Measurements from ENCODE around the gene ANKRD27. TPM values are rescaled to one million over a fixed set of nuclear protein-coding genes. Genes with fewer than 3 reads are reported as not detected.
"Not testable (repeated sequence)": the region's sequence is repeated elsewhere in the genome, so short reads cannot be mapped to it uniquely, and the experiment has no call there.

ANKRD27 gene
- total RNA-seq, 1 donor from 2014 or later = 28.2 TPM

DNA sequence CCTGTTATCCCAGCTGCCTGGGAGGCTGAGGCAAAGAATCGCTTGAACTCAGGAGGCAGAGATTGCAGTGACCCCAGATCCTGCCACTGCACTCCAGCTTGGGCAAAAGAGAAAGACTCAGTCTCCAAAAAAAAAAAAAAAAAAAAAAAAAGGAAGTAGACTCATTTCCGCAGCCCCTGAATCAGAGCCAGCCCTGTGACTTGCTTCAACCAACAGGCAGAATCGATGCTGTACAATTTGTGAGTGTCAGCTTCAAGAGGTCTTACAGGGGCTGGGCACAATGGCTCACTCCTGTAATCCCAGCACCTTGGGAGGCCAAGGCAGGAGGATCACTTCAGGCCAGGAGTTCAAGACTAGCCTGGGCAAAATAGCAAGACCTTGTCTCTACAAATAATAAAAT lies 12.8 kb downstream of the ANKRD27 start:
- no peak overlapping the region for H3K27ac Mint-ChIP-seq
- H3K4me3 Mint-ChIP-seq = no peak overlapping the region
- H3K9me3 Mint-ChIP-seq = no peaks in the 10 kb centered on the region
- no peaks in the 10 kb centered on the region for H3K4me1 Mint-ChIP-seq (ENCODE audit: low read depth)
- intact Hi-C loops (cut with micrococcal nuclease) = no loop called here
- no peak for DNase-seq (ENCODE audit: low spot score)
- no peaks in the 10 kb centered on the region for H3K27me3 Mint-ChIP-seq (ENCODE audit: insufficient read depth)
- H3K36me3 Mint-ChIP-seq (ENCODE audit: low read depth) = peaks cover 3% of the 10 kb centered on the region

- H3K4me3 Mint-ChIP-seq = no peak overlapping the region
- intact Hi-C loops (cut with micrococcal nuclease) = no loop called here
- no peak for DNase-seq (ENCODE audit: low spot score)
- no peaks in the 10 kb centered on the region for H3K4me1 Mint-ChIP-seq (ENCODE audit: low read depth)
- H3K27me3 Mint-ChIP-seq (ENCODE audit: insufficient read depth) = no peaks in the 10 kb centered on the region
- no peaks in the 10 kb centered on the region for H3K9me3 Mint-ChIP-seq
- peaks cover 4% of the 10 kb centered on the region for H3K36me3 Mint-ChIP-seq (ENCODE audit: low read depth)
- H3K27ac Mint-ChIP-seq = no peak overlapping the region
Observed at GRCh38 chr19:32661318-32661717, 13.7 kb downstream of the ANKRD27 start.

- Mint-ChIP-seq H3K36me3 (ENCODE audit: low read depth) (peaks cover 6% of the 10 kb centered on the region), H3K27ac (no peak overlapping the region), H3K4me1 (ENCODE audit: low read depth) (no peaks in the 10 kb centered on the region), H3K9me3 (no peaks in the 10 kb centered on the region), H3K4me3 (no peak overlapping the region), H3K27me3 (ENCODE audit: insufficient read depth) (no peaks in the 10 kb centered on the region)
- intact Hi-C loops (cut with micrococcal nuclease) = no loop called here
- no peak for DNase-seq (ENCODE audit: low spot score)
Observed at GRCh38 chr19:32658527-32658926, 16.5 kb downstream of the ANKRD27 start.

DNA sequence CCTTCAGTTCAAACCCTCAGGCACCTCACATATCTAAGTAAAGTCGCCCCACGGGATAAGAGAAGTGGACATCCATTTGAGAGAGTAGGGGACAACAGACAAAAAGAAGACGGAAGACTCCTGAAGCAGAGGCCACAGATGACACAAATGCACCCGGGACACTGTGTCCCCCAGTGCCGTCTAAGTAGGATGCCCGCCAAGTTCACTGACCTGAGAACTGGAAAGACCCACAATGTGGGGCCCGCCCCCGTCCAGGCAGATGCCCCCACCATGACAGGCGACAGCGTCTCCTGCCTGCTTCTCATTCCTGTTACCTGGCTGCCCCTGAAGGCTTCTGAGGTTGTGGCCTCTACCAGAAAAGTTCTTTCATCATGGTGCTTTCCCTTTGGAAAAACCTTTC lies 16.9 kb downstream of the ANKRD27 start:
- H3K4me1 Mint-ChIP-seq (ENCODE audit: low read depth) = no peaks in the 10 kb centered on the region
- H3K4me3 Mint-ChIP-seq = no peak overlapping the region
- no peak overlapping the region for H3K27ac Mint-ChIP-seq
- no peaks in the 10 kb centered on the region for H3K27me3 Mint-ChIP-seq (ENCODE audit: insufficient read depth)
- H3K36me3 Mint-ChIP-seq (ENCODE audit: low read depth) = peaks cover 6% of the 10 kb centered on the region
- no peaks in the 10 kb centered on the region for H3K9me3 Mint-ChIP-seq
- DNase-seq (ENCODE audit: low spot score) = no peak
- intact Hi-C loops (cut with micrococcal nuclease) = no loop called here

GRCh38 chr19:32656379-32656778 lies 18.6 kb downstream of the ANKRD27 start:
- H3K9me3 Mint-ChIP-seq; H3K27ac Mint-ChIP-seq; H3K27me3 Mint-ChIP-seq (ENCODE audit: insufficient read depth); intact Hi-C loops (cut with micrococcal nuclease); H3K4me3 Mint-ChIP-seq; H3K36me3 Mint-ChIP-seq (ENCODE audit: low read depth); DNase-seq (ENCODE audit: low spot score); H3K4me1 Mint-ChIP-seq (ENCODE audit: low read depth): not testable (repeated sequence)

DNA sequence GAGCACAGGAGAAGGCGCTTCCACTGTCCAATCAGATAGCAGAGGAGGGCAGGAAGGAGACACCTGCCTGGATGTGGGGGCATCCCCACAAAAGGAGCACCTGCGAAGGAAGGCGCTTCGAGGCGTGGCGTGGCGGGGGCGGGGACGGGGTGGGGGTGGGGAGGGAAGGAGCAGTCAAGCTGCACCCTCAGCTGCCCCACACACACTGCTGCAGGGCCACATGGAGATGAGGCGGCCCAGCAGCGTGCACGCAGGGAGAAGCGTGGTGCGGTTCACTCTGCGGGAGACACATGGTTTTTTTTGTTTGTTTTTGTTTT lies 21.4 kb downstream of the ANKRD27 start:
- intact Hi-C loops (cut with micrococcal nuclease) = no loop called here
- H3K9me3 Mint-ChIP-seq = no peaks in the 10 kb centered on the region
- H3K27me3 Mint-ChIP-seq (ENCODE audit: insufficient read depth) = no peaks in the 10 kb centered on the region
- peaks cover 13% of the 10 kb centered on the region for H3K36me3 Mint-ChIP-seq (ENCODE audit: low read depth)
- no peak overlapping the region for H3K27ac Mint-ChIP-seq
- no peak overlapping the region for H3K4me3 Mint-ChIP-seq
- no peak for DNase-seq (ENCODE audit: low spot score)
- H3K4me1 Mint-ChIP-seq (ENCODE audit: low read depth) = no peaks in the 10 kb centered on the region

DNA sequence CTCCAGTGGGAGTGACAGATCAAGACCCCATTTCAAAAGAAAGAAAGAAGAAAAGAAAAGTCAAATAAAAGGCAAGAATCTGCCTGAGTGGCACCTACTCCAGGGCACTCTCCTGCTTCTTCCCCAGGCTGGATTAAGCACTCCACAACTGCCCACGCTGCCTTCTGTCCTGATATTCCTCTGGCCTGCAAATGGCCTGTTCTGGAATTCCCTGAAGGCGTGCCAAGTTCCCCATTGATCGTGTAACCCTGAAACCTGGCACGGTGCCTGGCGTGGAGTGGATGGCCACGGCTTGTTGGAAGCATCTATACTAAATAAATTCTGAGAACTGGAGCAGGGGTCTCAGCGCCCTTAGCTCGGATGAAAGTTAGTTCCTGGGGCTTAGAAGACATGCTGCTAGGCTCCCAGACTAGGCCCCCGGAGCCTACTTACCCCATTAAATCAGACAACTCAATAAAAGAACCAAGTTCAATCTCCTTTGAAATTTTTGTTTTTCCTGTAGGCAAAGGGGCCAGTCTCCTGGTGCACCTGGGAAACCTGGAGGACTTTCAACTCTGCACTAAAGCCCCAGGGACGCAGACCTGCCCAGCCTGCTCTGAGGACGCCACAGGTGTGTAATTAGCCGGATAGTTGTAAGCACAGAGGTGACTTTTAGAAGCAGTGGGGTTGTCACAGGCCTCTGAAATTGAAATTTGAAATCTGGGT lies 21.9 kb downstream of the ANKRD27 start:
- Mint-ChIP-seq H3K9me3 (no peaks in the 10 kb centered on the region), H3K27ac (no peak overlapping the region), H3K4me1 (ENCODE audit: low read depth) (no peaks in the 10 kb centered on the region), H3K36me3 (ENCODE audit: low read depth) (peaks cover 17% of the 10 kb centered on the region), H3K4me3 (no peak overlapping the region), H3K27me3 (ENCODE audit: insufficient read depth) (no peaks in the 10 kb centered on the region)
- intact Hi-C loops (cut with micrococcal nuclease) = no loop called here
- no peak for DNase-seq (ENCODE audit: low spot score)

GRCh38 chr19:32652331-32652730 lies 22.6 kb downstream of the ANKRD27 start:
- peaks cover 18% of the 10 kb centered on the region for H3K36me3 Mint-ChIP-seq (ENCODE audit: low read depth)
- H3K9me3 Mint-ChIP-seq; H3K27ac Mint-ChIP-seq; DNase-seq (ENCODE audit: low spot score); H3K27me3 Mint-ChIP-seq (ENCODE audit: insufficient read depth); intact Hi-C loops (cut with micrococcal nuclease); H3K4me3 Mint-ChIP-seq; H3K4me1 Mint-ChIP-seq (ENCODE audit: low read depth): not testable (repeated sequence)

DNA sequence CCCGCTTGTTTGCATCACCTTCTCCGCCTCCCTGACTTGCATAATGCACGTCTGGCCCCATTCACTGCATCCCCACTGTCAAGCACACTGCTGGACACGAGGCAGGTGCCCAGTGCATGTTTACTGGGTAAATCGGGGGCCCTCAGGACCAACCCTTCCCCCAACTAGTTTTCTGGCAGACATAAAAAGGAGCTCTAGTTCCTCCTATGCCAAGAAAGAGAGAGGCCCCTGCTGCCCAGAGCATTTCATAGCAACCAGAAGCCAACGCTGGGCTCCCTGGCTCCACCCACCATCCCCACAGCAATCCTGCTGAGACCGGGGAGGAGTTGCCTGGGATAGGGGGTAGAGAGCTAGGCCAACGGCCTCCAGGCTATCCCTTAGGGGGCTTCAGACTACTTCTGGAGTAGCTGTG lies 23.2 kb downstream of the ANKRD27 start:
- Mint-ChIP-seq H3K9me3 (no peaks in the 10 kb centered on the region), H3K4me1 (ENCODE audit: low read depth) (peaks cover 6% of the 10 kb centered on the region), H3K27ac (no peak overlapping the region), H3K4me3 (no peak overlapping the region), H3K27me3 (ENCODE audit: insufficient read depth) (no peaks in the 10 kb centered on the region), H3K36me3 (ENCODE audit: low read depth) (peaks cover 22% of the 10 kb centered on the region)
- intact Hi-C loops (cut with micrococcal nuclease) = no loop called here
- no peak for DNase-seq (ENCODE audit: low spot score)

GRCh38 chr19:32650671-32651070 lies 24.3 kb downstream of the ANKRD27 start:
- Mint-ChIP-seq H3K4me1 (ENCODE audit: low read depth) (peaks cover 10% of the 10 kb centered on the region), H3K9me3 (no peaks in the 10 kb centered on the region), H3K27ac (no peak overlapping the region), H3K4me3 (no peak overlapping the region), H3K27me3 (ENCODE audit: insufficient read depth) (no peaks in the 10 kb centered on the region), H3K36me3 (ENCODE audit: low read depth) (peaks cover 19% of the 10 kb centered on the region)
- intact Hi-C loops (cut with micrococcal nuclease) = no loop called here
- DNase-seq (ENCODE audit: low spot score) = no peak

- no peak for DNase-seq (ENCODE audit: low spot score)
- peaks cover 16% of the 10 kb centered on the region for H3K36me3 Mint-ChIP-seq (ENCODE audit: low read depth)
- H3K9me3 Mint-ChIP-seq = no peaks in the 10 kb centered on the region
- intact Hi-C loops (cut with micrococcal nuclease) = no loop called here
- H3K27ac Mint-ChIP-seq = no peak overlapping the region
- H3K4me1 Mint-ChIP-seq (ENCODE audit: low read depth) = peaks cover 10% of the 10 kb centered on the region
- H3K4me3 Mint-ChIP-seq = no peak overlapping the region
- H3K27me3 Mint-ChIP-seq (ENCODE audit: insufficient read depth) = no peaks in the 10 kb centered on the region
Observed at GRCh38 chr19:32649751-32650150, 25.2 kb downstream of the ANKRD27 start.

- intact Hi-C loops (cut with micrococcal nuclease) = no loop called here
- Mint-ChIP-seq H3K9me3 (no peaks in the 10 kb centered on the region), H3K4me3 (no peak overlapping the region), H3K36me3 (ENCODE audit: low read depth) (peaks cover 24% of the 10 kb centered on the region), H3K27me3 (ENCODE audit: insufficient read depth) (no peaks in the 10 kb centered on the region), H3K27ac (no peak overlapping the region), H3K4me1 (ENCODE audit: low read depth) (peaks cover 25% of the 10 kb centered on the region)
- no peak for DNase-seq (ENCODE audit: low spot score)
Observed at GRCh38 chr19:32647361-32647760, 27.6 kb downstream of the ANKRD27 start.

GRCh38 chr19:32646556-32646955 lies 28.4 kb downstream of the ANKRD27 start:
- Mint-ChIP-seq H3K9me3 (no peaks in the 10 kb centered on the region), H3K4me3 (no peak overlapping the region), H3K27me3 (ENCODE audit: insufficient read depth) (no peaks in the 10 kb centered on the region), H3K27ac (peak overlapping the region; percentile 42), H3K4me1 (ENCODE audit: low read depth) (peaks cover 25% of the 10 kb centered on the region), H3K36me3 (ENCODE audit: low read depth) (peaks cover 29% of the 10 kb centered on the region)
- intact Hi-C loops (cut with micrococcal nuclease) = no loop called here
- no peak for DNase-seq (ENCODE audit: low spot score)

DNA sequence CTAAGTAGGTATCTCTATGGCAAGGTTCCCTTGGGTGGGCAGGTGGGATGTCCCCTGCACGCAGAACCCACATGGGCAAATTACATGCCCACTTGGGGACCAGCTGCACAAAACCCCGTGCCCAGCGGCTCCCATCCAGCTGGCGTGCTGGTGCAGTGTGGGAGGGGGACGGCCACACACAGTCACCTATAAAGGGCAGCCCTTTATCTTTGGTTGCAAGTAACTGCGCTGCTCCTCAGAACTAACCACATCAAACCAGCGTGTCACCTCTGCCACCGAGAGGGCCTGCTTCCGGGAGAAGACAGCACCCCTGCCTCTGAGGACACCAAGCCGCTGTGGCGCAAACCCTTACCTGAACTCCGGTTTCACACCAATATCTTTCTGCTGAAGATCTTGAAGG lies 32.2 kb downstream of the ANKRD27 start:
- Mint-ChIP-seq H3K36me3 (ENCODE audit: low read depth) (peaks cover 37% of the 10 kb centered on the region), H3K27ac (peak overlapping the region; percentile 66), H3K9me3 (no peaks in the 10 kb centered on the region), H3K4me3 (no peak overlapping the region), H3K27me3 (ENCODE audit: insufficient read depth) (no peaks in the 10 kb centered on the region), H3K4me1 (ENCODE audit: low read depth) (peaks cover 25% of the 10 kb centered on the region)
- DNase-seq (ENCODE audit: low spot score) = peak; percentile 49
- intact Hi-C loops (cut with micrococcal nuclease) = loop anchor here (5.0 kb wide), 1 partner anchor 45 kb away; no protein-coding TSS in a partner anchor

All from activated T-helper 1 cell treated with anti-CD3 and anti-CD28 coated beads, Interleukin-12 subunit alpha, Interleukin-12 subunit beta, Interleukin-2, Interleukin-4 antibody, amounts not matched to agents 30 ng/mL and 10 ng/mL and 1 ng/mL, durations not matched to agents 14 hours and 24 hours and 36 hours (primary cell).